ENCODE data around the gene ANKRD31.
"Not testable (repeated sequence)": the region's sequence is repeated elsewhere in the genome, so short reads cannot be mapped to it uniquely, and the experiment has no call there.

- TF ChIP-seq CTCF (conservative IDR thresholded peaks at IDR 0.05; ENCODE audit: low read depth, low read length); EZH2 (IDR thresholded peaks at IDR 0.05; ENCODE audit: borderline replicate concordance, low read depth, low read length, poor library complexity, severe bottlenecking): not testable (repeated sequence)
Observed at GRCh38 chr5:75174872-75175271, 61.8 kb downstream of the ANKRD31 start.

All from A673 (cell line).